ENCODE measurements around the gene ZNF764. TPM values are rescaled to one million over a fixed set of nuclear protein-coding genes. Genes with fewer than 3 reads are reported as not detected.

Gene ZNF764
- total RNA-seq, 1 donor from 2014 or later, result 4.1 TPM

GRCh38 chr16:30570636-30571444 is 12.7 kb upstream of the ZNF764 start:
- DNase-seq (ENCODE audit: low spot score), result peak; percentile 59

- DNase-seq (ENCODE audit: low spot score), result no peak
Observed at GRCh38 chr16:30569746-30570635, 11.8 kb upstream of the ZNF764 start.

GRCh38 chr16:30569281-30569680 is 11.1 kb upstream of the ZNF764 start:
- no peak for DNase-seq (ENCODE audit: low spot score)

- no peak for DNase-seq (ENCODE audit: low spot score)
Observed at GRCh38 chr16:30567991-30568638, 9.9 kb upstream of the ZNF764 start.

GRCh38 chr16:30567160-30567990 is 9.2 kb upstream of the ZNF764 start:
- DNase-seq (ENCODE audit: low spot score), result no peak

- DNase-seq (ENCODE audit: low spot score), result no peak
Observed at GRCh38 chr16:30566531-30566930, 8.4 kb upstream of the ZNF764 start.

GRCh38 chr16:30565984-30566383 is 7.8 kb upstream of the ZNF764 start:
- no peak for DNase-seq (ENCODE audit: low spot score)

- no peak for DNase-seq (ENCODE audit: low spot score)
Observed at GRCh38 chr16:30565526-30565925, 7.4 kb upstream of the ZNF764 start.

- no peak for DNase-seq (ENCODE audit: low spot score)
Observed at GRCh38 chr16:30562021-30562420, 3.8 kb upstream of the ZNF764 start.

- no peak for DNase-seq (ENCODE audit: low spot score)
Observed at GRCh38 chr16:30561089-30561816, 3.1 kb upstream of the ZNF764 start.

GRCh38 chr16:30559690-30560089 is 1.5 kb upstream of the ZNF764 start:
- no peak for DNase-seq (ENCODE audit: low spot score)

- no peak for DNase-seq (ENCODE audit: low spot score)
Observed at GRCh38 chr16:30558789-30559377, 709 bp upstream of the ZNF764 start.

GRCh38 chr16:30557707-30557956 is 542 bp downstream of the ZNF764 start:
- DNase-seq (ENCODE audit: low spot score), result no peak

- no peak for DNase-seq (ENCODE audit: low spot score)
Observed at GRCh38 chr16:30556125-30556473, 2.1 kb downstream of the ZNF764 start.

- DNase-seq (ENCODE audit: low spot score), result no peak
Observed at GRCh38 chr16:30555315-30556124, 2.7 kb downstream of the ZNF764 start.

GRCh38 chr16:30554557-30555314 is 3.4 kb downstream of the ZNF764 start:
- DNase-seq (ENCODE audit: low spot score), result no peak

- no peak for DNase-seq (ENCODE audit: low spot score)
Observed at GRCh38 chr16:30553393-30553899, 4.7 kb downstream of the ZNF764 start.

- DNase-seq (ENCODE audit: low spot score), result no peak
Observed at GRCh38 chr16:30552956-30553355, 5.2 kb downstream of the ZNF764 start.

- no peak for DNase-seq (ENCODE audit: low spot score)
Observed at GRCh38 chr16:30551781-30552180, 6.4 kb downstream of the ZNF764 start.

All from umbilical cord (tissue), 2 donors.